Activated B cell treated with CpG ODN at 0.5 μM for 24 hours (primary cell): ENCODE measurements around the gene LBR. TPM values are rescaled to one million over a fixed set of nuclear protein-coding genes. Genes with fewer than 3 reads are reported as not detected.
A peak's percentile ranks its signal among the peaks of the same experiment; 100 is the strongest.

ENCODE experiments used
- ATAC-seq: fragments of 200-7000 bp; cut with Tn5 transposase; one replicate; pipeline ENCODE4 v1.10.0; 2021; ENCODE audit warnings: low read depth, mild to moderate bottlenecking, moderate library complexity
- CTCF ChIA-PET: fragments of 350-600 bp; sonication (Branson Sonifier 250); formaldehyde crosslinking; loops from one replicate; lab custom pipeline; 2021; ENCODE audit warnings: antibody characterized with exemption; lab: Charles Lee
- POLR2A ChIA-PET: fragments of 350-600 bp; sonication (Branson Sonifier 250); formaldehyde crosslinking; loops from one replicate; lab custom pipeline; 2021; ENCODE audit warnings: antibody characterized with exemption; lab: Charles Lee
- DNase-seq: peaks from one replicate; pipeline ENCODE4 v3.0.0; 2022
- H3K27ac Mint-ChIP-seq: one replicate; pipeline ENCODE4 v1.8.0; 2020; ENCODE audit warnings: mixed read lengths
- H3K27me3 Mint-ChIP-seq: one replicate; pipeline ENCODE4 v1.8.0; 2021; ENCODE audit warnings: mixed read lengths
- H3K36me3 Mint-ChIP-seq: one replicate; pipeline ENCODE4 v1.8.0; 2021; ENCODE audit warnings: low read depth, mixed read lengths
- H3K4me1 Mint-ChIP-seq: one replicate; pipeline ENCODE4 v1.8.0; 2021; ENCODE audit warnings: mixed read lengths
- H3K4me3 Mint-ChIP-seq: one replicate; pipeline ENCODE4 v1.8.0; 2020; ENCODE audit warnings: mild to moderate bottlenecking, mixed read lengths
- H3K9me3 Mint-ChIP-seq: one replicate; pipeline ENCODE4 v1.8.0; 2020; ENCODE audit warnings: mixed read lengths
- intact Hi-C: fragments of 100-400 bp; cut with micrococcal nuclease; formaldehyde crosslinking; loops from one replicate; pipeline ENCODE4 v1.15.1; 2024
- total RNA-seq: library from RNA; stranded (reverse); gene quantifications from 2 replicates; pipeline ENCODE4 v1.2.3, GENCODE V29; 2022
- TF ChIP-seq, protein P1 (sequence below): fragments of 200-600 bp; IDR thresholded peaks from one replicate; pipeline ENCODE4 v1.8.0; 2022; ENCODE audit warnings: antibody characterized with exemption, mild to moderate bottlenecking

The LBR gene
- total RNA-seq, 1 donor from 2014 or later, result 113 TPM

DNA sequence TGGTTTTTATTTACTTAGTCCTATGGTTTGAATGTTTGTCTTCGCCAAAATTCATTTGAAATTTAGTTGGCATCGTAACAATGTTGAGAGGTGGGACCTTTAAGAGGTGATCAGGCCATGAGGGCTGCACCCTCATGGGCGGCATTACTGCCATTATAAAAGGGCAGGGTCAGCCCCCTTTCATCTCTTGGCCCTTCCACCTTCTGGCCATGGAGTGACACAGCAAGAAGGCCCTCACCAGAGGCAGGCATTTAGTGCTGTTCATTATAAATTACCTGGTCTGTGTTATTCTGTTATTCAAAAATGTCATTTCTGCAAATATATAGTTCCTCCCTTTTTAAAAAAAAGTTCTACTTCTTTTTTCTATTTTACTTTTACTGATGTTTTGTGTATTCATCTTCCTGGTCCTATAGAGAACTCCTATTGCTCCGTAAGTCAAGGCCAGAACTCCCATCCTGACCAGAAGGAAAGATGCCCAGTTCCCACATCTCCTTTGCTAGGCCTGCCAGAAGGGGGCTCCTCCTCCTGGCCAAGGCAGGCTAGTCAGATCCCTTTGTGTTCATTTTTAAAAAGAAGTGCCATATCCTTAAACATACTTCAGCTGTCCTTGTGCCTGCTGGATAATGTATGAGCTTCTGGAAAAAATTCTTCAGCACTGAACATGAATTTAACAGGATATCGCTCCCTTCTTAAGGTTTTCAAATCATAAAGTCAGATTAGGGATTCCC is 10.0 kb upstream of the LBR start:
- DNase-seq (no peak), ATAC-seq (no peak)
- Mint-ChIP-seq H3K27me3 (no peaks in the 10 kb centered on the region), H3K9me3 (no peaks in the 10 kb centered on the region), H3K4me1 (peaks cover 60% of the 10 kb centered on the region), H3K36me3 (no peaks in the 10 kb centered on the region), H3K4me3 (no peak overlapping the region), H3K27ac (no peak overlapping the region)
- ChIA-PET CTCF (no interaction called here), POLR2A (no interaction called here)
- intact Hi-C loops, result loop anchor here (2.0 kb wide), 1 partner anchor 29 kb away; no protein-coding TSS in a partner anchor
- TF ChIP-seq, protein P1, sequence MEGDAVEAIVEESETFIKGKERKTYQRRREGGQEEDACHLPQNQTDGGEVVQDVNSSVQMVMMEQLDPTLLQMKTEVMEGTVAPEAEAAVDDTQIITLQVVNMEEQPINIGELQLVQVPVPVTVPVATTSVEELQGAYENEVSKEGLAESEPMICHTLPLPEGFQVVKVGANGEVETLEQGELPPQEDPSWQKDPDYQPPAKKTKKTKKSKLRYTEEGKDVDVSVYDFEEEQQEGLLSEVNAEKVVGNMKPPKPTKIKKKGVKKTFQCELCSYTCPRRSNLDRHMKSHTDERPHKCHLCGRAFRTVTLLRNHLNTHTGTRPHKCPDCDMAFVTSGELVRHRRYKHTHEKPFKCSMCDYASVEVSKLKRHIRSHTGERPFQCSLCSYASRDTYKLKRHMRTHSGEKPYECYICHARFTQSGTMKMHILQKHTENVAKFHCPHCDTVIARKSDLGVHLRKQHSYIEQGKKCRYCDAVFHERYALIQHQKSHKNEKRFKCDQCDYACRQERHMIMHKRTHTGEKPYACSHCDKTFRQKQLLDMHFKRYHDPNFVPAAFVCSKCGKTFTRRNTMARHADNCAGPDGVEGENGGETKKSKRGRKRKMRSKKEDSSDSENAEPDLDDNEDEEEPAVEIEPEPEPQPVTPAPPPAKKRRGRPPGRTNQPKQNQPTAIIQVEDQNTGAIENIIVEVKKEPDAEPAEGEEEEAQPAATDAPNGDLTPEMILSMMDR, result no peak

DNA sequence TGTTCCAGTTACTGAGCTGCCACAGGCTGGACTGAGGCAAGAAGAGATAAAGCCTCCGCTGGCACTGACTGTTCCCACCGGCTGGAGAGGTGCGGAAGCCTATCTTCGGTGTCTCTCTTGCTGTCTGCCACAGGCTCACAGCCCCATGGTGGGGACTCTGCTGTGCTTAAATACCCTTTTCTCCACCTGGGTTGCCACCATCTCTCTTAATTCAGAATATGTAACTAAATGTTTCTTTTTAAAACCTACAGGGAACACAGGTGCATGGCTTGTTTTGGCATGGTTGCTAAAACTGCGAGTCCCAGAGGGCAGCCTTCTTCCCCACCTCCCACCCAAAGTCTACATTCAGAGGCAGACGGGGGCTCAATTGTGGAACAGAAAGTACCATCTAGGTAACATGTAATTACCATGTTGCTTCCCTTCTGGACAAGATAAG is 8.1 kb upstream of the LBR start:
- ATAC-seq, result peak; percentile 80
- POLR2A ChIA-PET, result interaction anchor here (0.8 to 1.4 kb wide), 4 partner anchors 9 to 238 kb away, joined by 3 to 4 read pairs (median 4); no protein-coding TSS in a partner anchor
- H3K4me3 Mint-ChIP-seq, result peak overlapping the region; percentile 50
- no peaks in the 10 kb centered on the region for H3K27me3 Mint-ChIP-seq
- peaks cover 42% of the 10 kb centered on the region for H3K4me1 Mint-ChIP-seq
- H3K9me3 Mint-ChIP-seq, result no peaks in the 10 kb centered on the region
- CTCF ChIA-PET, result interaction anchor here (1.5 kb wide), 1 partner anchor 39 kb away, joined by 3 read pairs; no protein-coding TSS in a partner anchor
- no peak for DNase-seq
- peak overlapping the region; percentile 82 for H3K27ac Mint-ChIP-seq
- intact Hi-C loops, result loop anchor here (2.0 kb wide), 1 partner anchor 31 kb away; no protein-coding TSS in a partner anchor
- no peaks in the 10 kb centered on the region for H3K36me3 Mint-ChIP-seq
- TF ChIP-seq, protein P1, result no peak

DNA sequence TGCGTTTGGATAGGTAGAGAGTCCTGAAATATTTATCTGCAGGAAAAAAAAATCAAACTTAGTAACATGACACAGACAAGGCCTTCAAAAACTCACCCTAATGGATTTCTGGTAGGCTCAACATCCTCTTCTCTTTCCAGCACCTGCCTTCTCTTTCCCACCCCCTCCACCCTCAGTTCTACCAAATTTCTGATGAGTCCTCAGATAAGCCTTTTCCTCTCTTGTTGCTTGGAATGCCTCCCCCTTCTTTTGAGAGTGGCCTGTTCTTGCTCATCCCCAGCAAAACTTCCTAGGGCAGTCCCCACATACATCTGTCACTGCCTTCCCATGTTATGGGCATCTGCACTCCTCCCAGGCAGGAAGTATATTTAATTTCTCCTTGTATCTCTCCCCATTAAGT is 7.6 kb upstream of the LBR start:
- Mint-ChIP-seq H3K4me3 (peak overlapping the region; percentile 50), H3K27me3 (no peaks in the 10 kb centered on the region), H3K36me3 (no peaks in the 10 kb centered on the region), H3K9me3 (no peaks in the 10 kb centered on the region), H3K27ac (peak overlapping the region; percentile 82), H3K4me1 (peaks cover 42% of the 10 kb centered on the region)
- intact Hi-C loops, result no loop called here
- TF ChIP-seq, protein P1, result no peak
- ATAC-seq, result no peak
- no peak for DNase-seq
- CTCF ChIA-PET, result interaction anchor here (1.5 kb wide), 1 partner anchor 39 kb away, joined by 3 read pairs; no protein-coding TSS in a partner anchor
- POLR2A ChIA-PET, result interaction anchor here (0.8 to 1.4 kb wide), 3 partner anchors 9 to 237 kb away, joined by 3 to 4 read pairs (median 4); no protein-coding TSS in a partner anchor

DNA sequence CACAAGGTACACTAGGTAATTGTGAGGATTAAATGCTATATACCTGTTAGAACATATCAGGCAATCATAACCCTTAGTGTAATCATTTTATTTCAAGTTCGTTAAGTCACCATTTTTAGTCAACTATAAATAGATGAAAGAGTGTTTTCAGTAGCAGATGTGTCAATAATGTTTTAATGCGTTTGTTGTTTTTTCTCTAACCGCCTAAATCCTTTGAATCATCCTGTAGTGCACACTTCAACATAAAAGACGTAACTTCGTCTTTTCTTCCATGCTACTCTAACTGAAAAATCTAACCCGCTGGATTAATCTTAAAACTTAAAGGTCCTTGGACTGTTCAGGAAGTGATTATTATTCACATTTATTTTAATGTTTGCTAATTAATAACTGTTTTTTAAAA is 7.2 kb upstream of the LBR start:
- ChIA-PET CTCF (interaction anchor here (1.5 kb wide), 1 partner anchor 40 kb away, joined by 3 read pairs; no protein-coding TSS in a partner anchor), POLR2A (interaction anchor here (1.4 kb wide), 1 partner anchor 10 kb away, joined by 3 read pairs; no protein-coding TSS in a partner anchor)
- intact Hi-C loops, result no loop called here
- ATAC-seq (no peak), DNase-seq (no peak)
- no peaks in the 10 kb centered on the region for H3K27me3 Mint-ChIP-seq
- no peak overlapping the region for H3K27ac Mint-ChIP-seq
- H3K9me3 Mint-ChIP-seq, result no peaks in the 10 kb centered on the region
- peaks cover 42% of the 10 kb centered on the region for H3K4me1 Mint-ChIP-seq
- H3K4me3 Mint-ChIP-seq, result no peak overlapping the region
- TF ChIP-seq, protein P1, result no peak
- no peaks in the 10 kb centered on the region for H3K36me3 Mint-ChIP-seq

DNA sequence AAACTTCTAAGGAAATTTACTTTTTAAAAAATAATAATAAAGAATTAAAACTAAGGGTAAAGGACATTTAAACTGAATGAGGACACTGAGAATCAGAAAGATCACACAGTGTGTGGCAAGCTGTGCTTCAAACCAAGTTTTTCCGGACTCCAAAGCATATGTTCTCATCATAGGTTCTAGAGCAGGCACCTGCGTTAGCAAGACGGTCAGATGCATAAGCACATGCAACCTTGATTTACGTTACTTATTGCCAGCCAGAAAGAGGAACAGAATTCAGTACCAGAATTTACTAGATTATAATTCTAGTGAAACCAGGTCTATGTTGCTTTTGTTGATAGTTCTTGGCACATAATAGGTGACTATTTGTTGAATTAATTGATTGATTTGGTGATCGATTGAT is 6.2 kb upstream of the LBR start:
- intact Hi-C loops, result no loop called here
- peak overlapping the region; percentile 8 for H3K27ac Mint-ChIP-seq
- H3K9me3 Mint-ChIP-seq, result no peaks in the 10 kb centered on the region
- ATAC-seq (peak; percentile 13), DNase-seq (no peak)
- CTCF ChIA-PET, result no interaction called here
- no peaks in the 10 kb centered on the region for H3K36me3 Mint-ChIP-seq
- no peaks in the 10 kb centered on the region for H3K27me3 Mint-ChIP-seq
- H3K4me1 Mint-ChIP-seq, result peaks cover 46% of the 10 kb centered on the region
- no peak overlapping the region for H3K4me3 Mint-ChIP-seq
- POLR2A ChIA-PET, result interaction anchor here (3.0 kb wide), 1 partner anchor 11 kb away, joined by 15 read pairs; no protein-coding TSS in a partner anchor
- TF ChIP-seq, protein P1, result no peak
